Measurements from ENCODE around the gene NEGR1.

The NEGR1 gene

DNA sequence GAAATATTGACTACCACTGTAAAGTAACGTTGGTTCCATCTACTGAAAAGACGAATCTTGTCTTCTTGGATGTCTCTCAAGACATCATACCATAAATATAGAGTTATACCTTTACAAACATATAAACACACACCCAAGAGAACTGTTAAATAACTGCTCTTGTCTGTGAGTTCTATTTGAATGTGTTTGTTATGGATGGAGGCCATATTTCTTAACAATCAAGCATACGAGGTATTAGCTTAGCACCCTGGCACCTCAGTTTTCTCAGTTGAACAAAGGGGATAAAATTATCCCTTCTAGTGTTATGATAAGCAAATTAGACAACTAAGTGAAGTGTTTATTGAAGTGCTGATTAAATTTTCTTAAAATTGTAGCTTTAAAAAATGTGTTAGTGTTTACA is 864.9 kb downstream of the NEGR1 start:
- in situ Hi-C loops (cut with HindIII; ENCODE audit: low sequenced_read_pairs) = loop anchor here (5.0 kb wide), 1 partner anchor 170 kb away; no protein-coding TSS in a partner anchor

DNA sequence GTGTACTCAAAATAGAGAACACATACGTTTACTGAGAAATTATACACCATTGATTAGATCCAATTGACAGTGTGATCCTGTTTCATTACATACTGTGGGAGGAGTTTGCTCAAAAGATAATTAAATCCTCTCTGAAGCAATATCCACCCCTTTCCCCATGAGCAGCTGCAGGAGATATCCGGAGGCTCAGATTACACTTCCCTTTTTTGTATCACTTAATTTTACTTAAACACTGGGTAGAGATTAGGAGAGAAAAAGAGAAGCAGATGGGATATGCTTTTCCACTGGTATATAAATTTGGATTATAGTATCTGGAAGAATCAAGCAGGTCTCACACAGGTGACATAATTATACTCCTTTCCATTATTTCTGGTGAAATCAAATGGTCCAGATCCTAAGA is 868.2 kb downstream of the NEGR1 start:
- in situ Hi-C loops (cut with HindIII; ENCODE audit: low sequenced_read_pairs) = no loop called here

DNA sequence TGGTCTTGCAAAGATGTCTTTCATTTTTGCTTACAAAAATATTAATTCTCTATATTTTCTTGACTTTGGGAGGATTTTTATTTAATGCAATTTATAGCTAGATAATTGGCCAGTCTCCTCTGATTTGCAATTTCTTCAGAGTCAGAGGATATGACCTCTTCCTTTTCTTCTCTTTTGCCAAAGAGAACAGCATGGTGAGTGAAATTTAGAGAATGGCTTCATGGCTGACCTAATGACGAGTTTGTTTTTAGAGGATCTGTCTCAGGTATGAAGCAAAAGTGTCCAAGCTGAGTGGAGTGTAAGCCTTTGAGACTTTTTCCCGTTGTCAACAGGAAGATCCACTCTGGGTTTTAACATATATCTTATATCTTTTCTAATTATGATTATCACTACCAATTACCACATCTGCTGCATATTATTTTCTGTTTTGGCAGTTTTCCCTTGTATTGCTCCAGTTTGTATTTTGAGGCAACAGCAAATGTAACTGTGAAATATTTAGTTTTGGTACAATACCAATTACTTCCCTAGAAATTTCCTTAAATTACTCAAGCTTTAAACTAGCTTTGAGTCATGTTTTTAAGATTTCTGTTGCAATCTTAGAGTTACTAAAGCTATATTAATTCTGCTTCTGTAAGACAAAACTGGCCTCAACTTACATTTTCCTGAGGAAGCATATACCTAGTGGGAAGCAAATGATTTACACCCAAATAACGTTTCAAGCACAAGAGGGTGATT is 868.7 kb downstream of the NEGR1 start:
- in situ Hi-C loops (cut with HindIII; ENCODE audit: low sequenced_read_pairs) = no loop called here

DNA sequence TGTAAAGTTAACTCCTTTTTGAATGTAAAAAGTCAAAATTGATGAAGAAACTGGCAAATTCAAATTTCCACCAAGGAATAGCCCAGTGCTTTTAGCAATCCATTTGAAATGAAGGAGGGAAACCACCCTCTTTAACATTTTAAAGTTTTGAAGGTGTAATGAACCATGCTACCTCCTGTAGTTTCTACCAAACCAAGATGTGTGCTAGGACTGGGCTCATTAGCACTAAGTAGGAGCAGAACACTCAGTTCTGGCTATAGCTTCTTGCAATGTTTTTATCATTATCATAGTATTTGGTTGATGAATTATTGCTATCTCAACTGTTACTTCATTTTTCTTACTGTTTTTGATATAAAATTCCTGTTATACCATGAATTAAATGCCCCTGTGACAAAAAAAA is 882.3 kb downstream of the NEGR1 start:
- in situ Hi-C loops (cut with HindIII; ENCODE audit: low sequenced_read_pairs) = no loop called here

DNA sequence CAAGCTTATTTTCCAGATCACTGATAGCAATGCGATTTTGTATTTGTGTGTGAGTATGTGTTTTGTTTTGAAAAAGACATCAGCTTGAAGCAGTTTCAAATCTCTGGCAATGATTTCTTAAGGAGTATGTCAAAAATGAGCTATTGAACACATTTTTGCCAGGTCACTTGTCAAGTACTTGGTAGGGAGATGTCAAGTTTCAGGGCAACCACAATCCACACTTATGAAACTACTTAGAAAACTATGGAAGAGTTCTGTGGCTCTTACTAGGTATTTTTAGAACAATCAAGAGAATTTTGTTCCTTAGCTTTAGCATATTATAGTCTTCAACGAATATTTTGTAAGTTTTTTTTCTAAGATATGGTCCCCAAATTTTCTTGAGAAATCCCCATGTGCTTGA is 882.7 kb downstream of the NEGR1 start:
- in situ Hi-C loops (cut with HindIII; ENCODE audit: low sequenced_read_pairs) = no loop called here

DNA sequence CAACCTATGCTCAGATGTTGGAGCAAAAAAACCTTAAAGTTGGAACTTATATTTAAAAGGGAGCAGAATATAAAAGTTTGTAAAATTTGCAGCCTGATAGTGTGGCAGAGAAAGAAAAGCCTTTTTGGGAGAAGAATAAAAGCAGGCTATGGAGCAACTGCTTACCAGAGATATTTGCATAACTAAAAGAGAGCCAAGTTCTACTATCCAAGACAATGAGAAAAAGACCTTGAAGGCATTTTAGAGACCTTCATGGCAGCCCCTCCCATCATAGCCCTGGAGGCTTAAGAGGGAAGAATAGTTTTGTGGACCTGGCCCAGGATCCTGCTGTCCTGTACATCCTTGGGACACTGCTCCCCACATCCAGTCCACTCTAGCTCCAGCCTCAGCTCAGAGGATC is 889.0 kb downstream of the NEGR1 start:
- in situ Hi-C loops (cut with HindIII; ENCODE audit: low sequenced_read_pairs) = loop anchor here (5.0 kb wide), 1 partner anchor 64 kb away; no protein-coding TSS in a partner anchor

DNA sequence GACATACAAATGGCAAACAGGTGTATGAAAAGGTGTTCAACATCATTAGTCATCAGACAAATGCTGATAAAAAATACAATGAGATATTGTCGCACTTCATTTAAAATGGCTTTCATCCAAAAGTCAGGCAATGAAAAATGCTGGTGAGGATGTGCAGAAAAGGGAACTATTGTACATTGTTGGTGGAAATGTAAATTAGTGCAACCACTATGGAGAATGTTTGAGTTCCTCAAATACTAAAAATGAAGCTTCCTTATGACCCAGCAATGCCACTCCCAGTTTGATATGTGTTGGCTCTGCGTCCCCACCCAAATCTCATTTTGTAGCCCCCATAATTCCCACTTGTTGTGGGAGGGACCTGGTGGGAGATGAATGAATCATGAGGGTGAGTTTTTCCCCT is 891.8 kb downstream of the NEGR1 start:
- in situ Hi-C loops (cut with HindIII; ENCODE audit: low sequenced_read_pairs) = loop anchor here (5.0 kb wide), 1 partner anchor 67 kb away; no protein-coding TSS in a partner anchor

DNA sequence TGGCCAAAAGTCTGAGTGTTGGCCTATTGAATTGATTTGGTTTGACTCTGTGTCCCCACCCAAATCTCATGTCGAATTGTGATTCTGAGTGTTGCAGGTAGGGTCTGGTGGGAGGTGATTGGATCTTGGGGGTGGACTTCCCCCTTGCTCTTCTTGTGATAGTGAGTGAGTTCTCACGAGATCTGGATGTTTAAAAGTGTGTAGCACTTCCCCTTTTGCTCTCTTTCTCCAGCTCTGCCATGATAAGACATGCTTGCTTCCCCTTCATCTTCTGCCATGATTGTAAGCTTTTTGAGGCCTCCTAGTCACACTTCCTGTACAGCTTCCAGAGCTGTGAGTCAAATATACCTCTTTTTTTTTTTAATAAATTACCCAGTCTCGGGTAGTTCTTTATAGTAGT is 904.5 kb downstream of the NEGR1 start:
- in situ Hi-C loops (cut with HindIII; ENCODE audit: low sequenced_read_pairs) = no loop called here

DNA sequence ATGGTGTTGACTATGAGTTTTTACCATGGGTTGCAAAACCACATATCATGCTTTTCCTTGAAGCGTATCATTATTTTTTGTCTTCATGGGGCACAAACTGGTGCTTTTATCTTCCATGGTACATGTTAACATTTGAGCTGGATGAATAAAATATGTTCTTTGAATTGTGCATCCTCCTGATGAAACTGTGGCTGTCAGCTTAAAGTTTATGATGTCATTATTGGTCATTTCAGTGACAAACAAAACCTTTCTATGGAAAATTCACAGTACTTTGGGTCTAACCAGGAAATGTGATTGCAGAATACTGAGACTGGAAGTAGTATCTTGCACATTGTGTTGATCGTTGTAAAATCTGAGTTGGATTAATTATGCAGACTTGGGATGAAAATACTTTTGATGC is 909.8 kb downstream of the NEGR1 start:
- in situ Hi-C loops (cut with HindIII; ENCODE audit: low sequenced_read_pairs) = no loop called here

DNA sequence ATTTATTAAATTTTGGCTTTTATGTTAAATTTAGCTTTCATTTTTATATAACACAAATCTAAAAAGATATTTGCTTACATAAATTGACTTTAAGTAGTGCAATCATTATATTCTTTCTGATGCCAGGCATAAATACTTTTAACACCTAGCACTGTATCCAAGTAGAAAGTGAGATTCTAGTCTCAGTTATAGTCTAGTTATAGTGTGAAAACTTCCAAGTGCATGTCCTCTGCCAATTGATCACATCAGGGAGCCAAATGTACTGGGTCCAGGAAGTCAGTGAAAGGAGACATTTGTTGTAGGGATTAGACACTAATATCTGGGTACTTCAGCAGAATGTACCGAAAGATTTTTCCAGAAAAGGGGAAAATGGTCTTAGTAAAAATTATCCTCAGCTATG is 910.8 kb downstream of the NEGR1 start:
- in situ Hi-C loops (cut with HindIII; ENCODE audit: low sequenced_read_pairs) = no loop called here

DNA sequence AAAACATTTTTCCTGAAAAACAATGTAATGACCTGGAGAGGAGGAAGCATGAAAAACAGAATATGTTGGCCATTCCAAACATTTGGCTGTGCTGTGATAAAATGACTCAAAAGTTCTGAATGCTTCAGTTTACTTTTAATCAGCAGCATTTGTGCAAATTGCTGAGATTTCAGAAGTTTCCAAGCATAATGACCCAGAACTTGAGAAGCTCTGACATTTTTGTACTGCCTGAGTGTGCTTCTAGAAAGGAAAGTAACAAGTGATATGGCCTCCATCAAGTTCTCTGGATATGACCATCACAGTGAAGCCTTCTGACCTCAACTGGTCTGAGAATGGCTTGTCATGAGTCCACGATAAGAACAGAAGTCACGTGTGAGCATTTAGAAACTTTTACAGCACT is 918.1 kb downstream of the NEGR1 start:
- in situ Hi-C loops (cut with HindIII; ENCODE audit: low sequenced_read_pairs) = no loop called here

DNA sequence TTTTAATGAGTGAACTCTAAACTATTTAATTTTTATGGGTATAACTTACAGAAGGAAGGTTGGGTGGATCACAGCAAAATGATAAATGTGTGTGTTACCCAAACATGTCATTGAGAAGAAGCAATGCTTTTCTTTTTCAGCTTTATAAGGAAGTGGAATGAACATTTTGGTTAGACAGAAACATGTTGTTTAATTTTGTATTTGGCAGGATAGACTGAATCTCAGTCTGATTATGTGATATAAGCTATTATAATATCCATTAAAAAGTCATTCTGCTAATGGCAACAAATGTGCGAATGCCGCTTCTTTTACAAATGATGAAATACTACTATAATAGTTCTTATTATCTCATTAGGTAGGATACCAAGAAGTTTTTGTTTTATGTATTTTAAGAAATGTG is 919.6 kb downstream of the NEGR1 start:
- in situ Hi-C loops (cut with HindIII; ENCODE audit: low sequenced_read_pairs) = no loop called here

DNA sequence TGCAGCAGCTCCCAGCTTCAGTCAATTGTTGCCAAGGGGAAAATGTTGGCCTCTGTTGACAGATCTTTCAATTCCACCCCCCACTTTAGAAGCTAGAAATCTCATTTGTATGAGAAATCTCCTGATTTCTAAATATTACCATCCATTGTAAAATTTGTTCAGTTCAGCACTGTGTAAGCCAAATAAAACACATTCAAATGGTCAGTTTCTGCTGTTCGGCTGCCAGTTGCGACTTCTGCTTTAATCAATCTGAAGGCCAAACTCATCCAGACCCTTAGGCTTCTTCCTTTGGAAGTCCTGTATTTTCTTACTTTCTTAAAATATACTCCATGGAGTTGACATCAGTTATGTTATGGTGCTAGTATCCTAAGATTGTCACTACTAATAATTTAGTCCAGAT is 920.3 kb downstream of the NEGR1 start:
- in situ Hi-C loops (cut with HindIII; ENCODE audit: low sequenced_read_pairs) = no loop called here

DNA sequence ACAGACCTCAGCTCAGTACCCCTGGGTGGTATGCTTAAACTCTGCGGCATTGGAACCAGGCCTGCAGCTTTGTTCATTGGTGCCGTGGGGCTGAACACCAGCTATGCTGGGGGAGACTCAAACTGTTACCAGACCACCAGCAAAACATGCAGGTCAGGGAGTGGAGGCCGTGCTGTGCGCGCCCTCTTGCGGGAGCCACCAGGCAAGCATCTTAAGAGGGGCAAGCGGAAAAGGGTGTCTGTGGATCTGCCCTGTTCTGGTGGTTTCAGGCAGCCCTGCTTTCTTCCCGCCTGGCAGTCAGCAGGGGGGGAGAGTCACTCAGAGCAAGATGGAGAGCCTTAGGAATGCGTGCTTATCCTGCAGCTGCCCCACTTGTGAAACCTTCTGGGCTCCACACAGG is 924.6 kb downstream of the NEGR1 start:
- in situ Hi-C loops (cut with HindIII; ENCODE audit: low sequenced_read_pairs) = no loop called here

DNA sequence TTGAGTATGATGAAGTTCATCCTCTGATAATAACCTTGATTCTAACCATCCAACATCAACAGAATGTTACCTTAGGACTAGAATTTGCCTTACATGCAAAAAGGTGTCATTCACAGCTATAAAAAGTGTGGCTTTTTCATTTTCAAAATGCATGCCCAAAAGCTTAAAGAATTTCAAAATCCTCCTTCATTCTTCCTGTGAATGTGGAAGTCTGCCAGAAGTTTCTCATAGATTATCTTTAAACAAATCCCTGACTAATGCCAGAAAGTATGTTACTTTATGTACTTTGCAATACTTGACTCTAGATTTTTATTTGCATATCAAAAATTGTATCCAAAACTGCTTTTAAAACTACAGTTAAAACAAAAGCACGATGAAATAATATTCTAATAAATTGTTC is 930.9 kb downstream of the NEGR1 start:
- in situ Hi-C loops (cut with HindIII; ENCODE audit: low sequenced_read_pairs) = no loop called here

DNA sequence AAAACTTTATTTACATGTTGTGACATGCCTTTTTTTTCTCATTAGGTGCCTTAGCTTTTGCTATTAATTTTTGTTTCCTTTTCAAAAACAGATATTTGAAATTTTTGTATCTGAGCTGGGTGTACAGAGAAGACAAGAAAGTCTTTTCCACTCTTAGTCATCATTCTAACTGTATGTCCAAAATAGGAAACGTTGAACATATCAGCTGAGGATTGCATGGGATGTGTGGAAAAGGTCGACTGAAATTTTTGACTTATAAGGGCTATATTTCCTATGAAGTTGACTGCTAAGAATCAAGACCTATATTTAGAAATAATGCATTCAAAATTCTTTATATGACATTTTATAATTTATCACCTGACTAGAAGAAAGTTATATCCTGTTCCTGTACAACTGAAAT is 931.5 kb downstream of the NEGR1 start:
- in situ Hi-C loops (cut with HindIII; ENCODE audit: low sequenced_read_pairs) = no loop called here

DNA sequence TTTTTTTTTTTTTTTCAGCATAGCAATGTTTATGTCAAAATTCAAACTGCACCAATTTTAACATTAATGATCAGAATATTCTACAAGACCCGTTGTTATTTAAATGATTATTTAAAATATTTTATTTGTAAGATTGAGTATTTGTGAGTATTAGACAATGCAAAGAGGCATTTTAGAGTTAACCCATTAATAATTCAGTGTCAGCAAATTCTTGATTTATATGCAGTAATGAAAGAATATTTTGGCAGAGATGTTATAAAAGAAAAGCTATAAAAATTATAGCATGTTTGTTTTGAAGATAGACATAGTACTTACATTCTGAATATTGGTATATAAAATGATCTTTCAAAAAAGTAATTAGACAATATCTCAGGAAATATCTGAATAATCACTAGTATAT is 932.0 kb downstream of the NEGR1 start:
- in situ Hi-C loops (cut with HindIII; ENCODE audit: low sequenced_read_pairs) = no loop called here
